GM20000 (cell line): ENCODE data around the gene PHF23.

Experiments
- DNase-seq: peaks from one replicate; pipeline ENCODE4 v3.0.0; 2012; ENCODE audit warnings: low spot score
- CTCF ChIP-seq: IDR thresholded peaks from 2 replicates; pipeline ENCODE4 v1.5.1; 2012; ENCODE audit warnings: mild to moderate bottlenecking, control low read depth; ENCODE audit errors: extremely low read depth, missing control alignments

The PHF23 gene

GRCh38 chr17:7239091-7240027 is at the start of gene PHF23:
Gene PHF23, minus strand, starts transcription at chr17:7239457. Its CDS starts 178 bp downstream, at chr17:7239279.
- peak; percentile 98 for DNase-seq
- no peak for TF ChIP-seq CTCF

GRCh38 chr17:7285679-7286078 is 46.4 kb upstream of the PHF23 start:
- DNase-seq = no peak
- TF ChIP-seq CTCF = no peak

GRCh38 chr17:7284911-7285310 is 45.7 kb upstream of the PHF23 start:
- no peak for TF ChIP-seq CTCF
- no peak for DNase-seq

- peak; percentile 11 for DNase-seq
- no peak for TF ChIP-seq CTCF
Measured at GRCh38 chr17:7283471-7284216, 44.4 kb upstream of the PHF23 start.

- TF ChIP-seq CTCF = no peak
- peak; percentile 36 for DNase-seq
Measured at GRCh38 chr17:7282752-7283321, 43.6 kb upstream of the PHF23 start.

GRCh38 chr17:7281953-7282751 is 42.9 kb upstream of the PHF23 start:
- peak; percentile 14 for DNase-seq
- TF ChIP-seq CTCF = no peak
